NCI-H146 (cell line): Measurements from ENCODE around the gene UGP2.
"Not testable (repeated sequence)": the region's sequence is repeated elsewhere in the genome, so short reads cannot be mapped to it uniquely, and the experiment has no call there.

Source experiments
- DNase-seq: peaks from one replicate; lab custom pipeline; 2025; lab: John Stamatoyannopoulos, UW

UGP2 gene

GRCh38 chr2:63840081-63840784 is 1.5 kb upstream of the UGP2 start:
- peak; percentile 63 for DNase-seq

GRCh38 chr2:63840785-63841253 is 877 bp upstream of the UGP2 start:
- DNase-seq, result peak; percentile 99

- DNase-seq, result peak; percentile 36
Measured at GRCh38 chr2:63842149-63843061, 709 bp downstream of the UGP2 start.

GRCh38 chr2:63843093-63843492 is 1.4 kb downstream of the UGP2 start:
- DNase-seq, result no peak

GRCh38 chr2:63843791-63844190 is 2.1 kb downstream of the UGP2 start:
- no peak for DNase-seq

GRCh38 chr2:63844616-63845015 is 2.9 kb downstream of the UGP2 start:
- DNase-seq, result no peak

- no peak for DNase-seq
Measured at GRCh38 chr2:63845866-63846265, 4.2 kb downstream of the UGP2 start.

- no peak for DNase-seq
Measured at GRCh38 chr2:63846487-63846886, 4.8 kb downstream of the UGP2 start.

- DNase-seq, result not testable (repeated sequence)
Measured at GRCh38 chr2:63847571-63847970, 5.9 kb downstream of the UGP2 start.

- DNase-seq, result no peak
Measured at GRCh38 chr2:63849381-63850203, 7.9 kb downstream of the UGP2 start.

- DNase-seq, result no peak
Measured at GRCh38 chr2:63850204-63850571, 8.5 kb downstream of the UGP2 start.

GRCh38 chr2:63850649-63851048 is 9.0 kb downstream of the UGP2 start:
- DNase-seq, result no peak

- no peak for DNase-seq
Measured at GRCh38 chr2:63851691-63852311, 10.1 kb downstream of the UGP2 start.

- no peak for DNase-seq
Measured at GRCh38 chr2:63853527-63854310, 12.0 kb downstream of the UGP2 start.

GRCh38 chr2:63855418-63856302 is 14.0 kb downstream of the UGP2 start:
- DNase-seq, result no peak

GRCh38 chr2:63856303-63856603 is 14.6 kb downstream of the UGP2 start:
- DNase-seq, result no peak

- DNase-seq, result no peak
Measured at GRCh38 chr2:63858291-63858690, 16.6 kb downstream of the UGP2 start.

GRCh38 chr2:63861220-63861822 is 19.6 kb downstream of the UGP2 start:
- peak; percentile 50 for DNase-seq

GRCh38 chr2:63862806-63863205 is 21.1 kb downstream of the UGP2 start:
- no peak for DNase-seq

GRCh38 chr2:63863707-63864106 is 22.0 kb downstream of the UGP2 start:
- DNase-seq, result no peak
